Body of pancreas (tissue), 4 donors: ENCODE results near the gene PXDN.

Experiments used
- CTCF ChIP-seq, 7 experiments: fragments of 450-650 bp in 4 of 7; fragments of 200-600 bp in 3 of 7; sonication (generic) in 3 of 7; IDR thresholded peaks; one replicate each; pipeline ENCODE4 v1.5.1; 2016 to 2019; ENCODE audit warnings: antibody characterized with exemption in 7 of 7
- POLR2A ChIP-seq, 3 donors: fragments of 450-650 bp; IDR thresholded peaks; one replicate each; pipeline ENCODE4 v1.6.1; 2016; ENCODE audit warnings: antibody characterized with exemption in 3 of 3, mild to moderate bottlenecking in 2 of 3

GRCh38 chr2:1707771-1708418, 36.4 kb downstream of the PXDN start:
- TF ChIP-seq POLR2A (IDR thresholded peaks at IDR 0.05) (no peak), CTCF (IDR thresholded peaks at IDR 0.05) (no peak)
